ENCODE data around the gene ST6GAL1.

GRCh38 chr3:186967686-186968085 lies 37.4 kb downstream of the ST6GAL1 start:
- TF ChIP-seq CTCF (IDR thresholded peaks at IDR 0.05) (no peak), POLR2A (IDR thresholded peaks at IDR 0.05) (no peak)
